ENCODE measurements around the gene NADK2. TPM values are rescaled to one million over a fixed set of nuclear protein-coding genes. Genes with fewer than 3 reads are reported as not detected.

The NADK2 gene
- total RNA-seq, 1 experiment from 2014 or later, result 21.2 TPM

DNA sequence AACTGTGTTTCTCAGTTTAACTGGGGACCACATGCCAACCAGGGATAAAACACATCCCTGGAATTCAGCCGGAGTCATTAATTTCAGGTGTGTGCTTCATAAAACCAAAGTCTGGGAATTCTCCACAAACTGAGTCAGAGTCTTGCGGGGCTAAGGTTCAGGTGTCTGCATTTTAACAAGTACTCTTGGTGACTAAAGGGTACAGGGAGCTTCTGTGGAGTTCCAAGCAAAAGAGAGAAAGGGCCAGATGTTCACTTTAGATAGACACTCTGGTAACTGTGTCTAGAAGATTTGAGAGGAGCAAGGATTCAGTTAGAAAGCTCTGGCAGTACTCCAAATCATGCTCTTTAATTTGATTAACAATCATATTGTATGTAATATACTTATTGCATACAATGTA lies 4.0 kb downstream of the NADK2 start:
- Histone ChIP-seq H3K9me2 (ENCODE audit: insufficient read depth) (no peaks in the 10 kb centered on the region), H3K27me3 (ENCODE audit: insufficient read depth, low read length) (no peaks in the 10 kb centered on the region), H4K20me1 (ENCODE audit: insufficient read depth) (no peaks in the 10 kb centered on the region; the same call in 1 of the 2 replicates), H2AFZ (ENCODE audit: low read depth, low read length, poor library complexity, severe bottlenecking) (no peak overlapping the region), H3K4me2 (ENCODE audit: low read length) (peak overlapping the region; percentile 29), H3K36me3 (ENCODE audit: control insufficient read depth in 1 of 2, insufficient read depth in 2 of 2, low read length in 2 of 2) (no peaks in the 10 kb centered on the region), H3K9me3 (ENCODE audit: control insufficient read depth in 1 of 2, insufficient read depth in 1 of 2, low read depth in 1 of 2, low read length in 2 of 2) (no peaks in the 10 kb centered on the region), H3K4me3 (replicated peaks in 1 of 2; ENCODE audit: low read depth in 1 of 2, low read length in 2 of 2) (no peak overlapping the region), H3K27ac (ENCODE audit: low read depth, low read length) (no peak overlapping the region), H3K79me2 (ENCODE audit: insufficient read depth, low read length) (peaks cover 18% of the 10 kb centered on the region), H3K9ac (ENCODE audit: low read length) (no peak overlapping the region), H3K4me1 (ENCODE audit: control insufficient read depth in 1 of 2, insufficient read depth in 2 of 2, low read length in 2 of 2) (peaks cover 12 to 29% of the 10 kb centered on the region in 2 experiments; a peak in 3 of 4 replicates)
- no TSS peak for BruUV-seq (replicated peaks)
- DNase-seq (ENCODE audit: low read depth, low spot score) (no peak), ATAC-seq (no peak)
- RAD21 ChIA-PET (ENCODE audit: low non-redundant PET in 1 of 2, low total read pairs in 2 of 2, uncharacterized antibody in 2 of 2, unreplicated experiment in 2 of 2), result no interaction called here
- TF ChIP-seq JUND (IDR thresholded peaks at IDR 0.05), result no peak
- TF ChIP-seq, protein P1, sequence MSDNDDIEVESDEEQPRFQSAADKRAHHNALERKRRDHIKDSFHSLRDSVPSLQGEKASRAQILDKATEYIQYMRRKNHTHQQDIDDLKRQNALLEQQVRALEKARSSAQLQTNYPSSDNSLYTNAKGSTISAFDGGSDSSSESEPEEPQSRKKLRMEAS (IDR thresholded peaks at IDR 0.05), result no peak
- no peak for TF ChIP-seq SIN3A (IDR thresholded peaks at IDR 0.05; ENCODE audit: low read depth)
- no peak for TF ChIP-seq EZH2 (IDR thresholded peaks at IDR 0.05)
- TF ChIP-seq TCF7L2 (IDR thresholded peaks at IDR 0.05; ENCODE audit: borderline replicate concordance, extremely low read depth, insufficient read depth, insufficient read length), result no peak
- TF ChIP-seq CBX3 (IDR thresholded peaks at IDR 0.05; ENCODE audit: low read depth), result no peak
- intact Hi-C loops (cut with micrococcal nuclease), result no loop called here
- POLR2A ChIA-PET, result no interaction called here
- CTCF ChIA-PET, result no interaction called here

DNA sequence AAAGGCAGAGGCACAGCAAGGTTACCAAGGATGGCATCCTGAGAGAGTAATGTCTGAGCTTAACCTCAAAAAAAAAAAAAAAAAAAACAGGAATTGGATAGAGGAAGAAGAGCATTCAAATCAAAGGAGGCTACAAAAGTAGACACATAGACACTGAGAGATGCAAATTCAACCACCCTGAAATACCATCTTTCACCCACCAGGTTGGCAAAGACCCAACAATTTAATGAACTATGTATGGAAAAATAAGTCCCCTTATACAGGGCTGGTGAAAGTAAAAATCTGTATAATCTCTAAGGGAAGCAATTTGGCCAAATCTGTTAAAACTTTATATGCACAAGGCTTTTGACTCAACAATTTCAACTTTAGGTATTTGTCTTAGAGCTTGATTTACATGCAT lies 4.9 kb downstream of the NADK2 start:
- DNase-seq (ENCODE audit: low read depth, low spot score), result no peak
- ChIA-PET RAD21 (ENCODE audit: low non-redundant PET in 1 of 2, low total read pairs in 2 of 2, uncharacterized antibody in 2 of 2, unreplicated experiment in 2 of 2) (no interaction called here), CTCF (interaction anchor here (1.4 kb wide), 1 partner anchor 157 kb away, joined by 6 read pairs; no protein-coding TSS in a partner anchor), POLR2A (no interaction called here)
- TF ChIP-seq ZFX (IDR thresholded peaks at IDR 0.05), result no peak
- no peak for TF ChIP-seq FOSL1 (IDR thresholded peaks at IDR 0.05; ENCODE audit: low read depth)
- TF ChIP-seq, protein P2, sequence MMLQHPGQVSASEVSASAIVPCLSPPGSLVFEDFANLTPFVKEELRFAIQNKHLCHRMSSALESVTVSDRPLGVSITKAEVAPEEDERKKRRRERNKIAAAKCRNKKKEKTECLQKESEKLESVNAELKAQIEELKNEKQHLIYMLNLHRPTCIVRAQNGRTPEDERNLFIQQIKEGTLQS (IDR thresholded peaks at IDR 0.05), result no peak
- TF ChIP-seq YY1 (IDR thresholded peaks at IDR 0.05; ENCODE audit: extremely low read depth, insufficient replicate concordance, low read depth, low read length), result no peak
- BruUV-seq (replicated peaks), result no TSS peak
- Histone ChIP-seq H3K79me2 (ENCODE audit: insufficient read depth, low read length) (peaks cover 18% of the 10 kb centered on the region), H3K4me2 (ENCODE audit: low read length) (no peak overlapping the region), H3K9me2 (ENCODE audit: insufficient read depth) (no peaks in the 10 kb centered on the region), H3K9me3 (ENCODE audit: control insufficient read depth in 1 of 2, insufficient read depth in 1 of 2, low read depth in 1 of 2, low read length in 2 of 2) (no peaks in the 10 kb centered on the region), H3K27ac (ENCODE audit: low read depth, low read length) (no peak overlapping the region), H2AFZ (ENCODE audit: low read depth, low read length, poor library complexity, severe bottlenecking) (no peak overlapping the region), H3K36me3 (ENCODE audit: control insufficient read depth in 1 of 2, insufficient read depth in 2 of 2, low read length in 2 of 2) (no peaks in the 10 kb centered on the region), H3K27me3 (ENCODE audit: insufficient read depth, low read length) (no peaks in the 10 kb centered on the region), H3K4me1 (ENCODE audit: control insufficient read depth in 1 of 2, insufficient read depth in 2 of 2, low read length in 2 of 2) (peaks cover 9 to 22% of the 10 kb centered on the region in 2 experiments; a peak in 3 of 4 replicates), H3K9ac (ENCODE audit: low read length) (no peak overlapping the region), H4K20me1 (ENCODE audit: insufficient read depth) (no peaks in the 10 kb centered on the region; the same call in 1 of the 2 replicates), H3K4me3 (replicated peaks in 1 of 2; ENCODE audit: low read depth in 1 of 2, low read length in 2 of 2) (no peak overlapping the region)
- intact Hi-C loops (cut with micrococcal nuclease), result no loop called here
- ATAC-seq, result no peak

Data from HCT116 (cell line).